Pulmonary artery endothelial cell (primary cell): ENCODE data around the gene NLE1. TPM values are rescaled to one million over a fixed set of nuclear protein-coding genes. Genes with fewer than 3 reads are reported as not detected.

Experiments used
- DNase-seq: peaks from one replicate; pipeline ENCODE4 v3.0.0-alpha.2; 2011; ENCODE audit warnings: low read depth, low spot score
- total RNA-seq: library from RNA; depleted of rRNA; stranded (reverse); fragments of >200 nt; gene quantifications from 2 replicates; pipeline ENCODE4 v1.2.3, GENCODE V29; 2014

The NLE1 gene
- total RNA-seq, 1 donor from 2014 or later = 25.9 TPM

DNA sequence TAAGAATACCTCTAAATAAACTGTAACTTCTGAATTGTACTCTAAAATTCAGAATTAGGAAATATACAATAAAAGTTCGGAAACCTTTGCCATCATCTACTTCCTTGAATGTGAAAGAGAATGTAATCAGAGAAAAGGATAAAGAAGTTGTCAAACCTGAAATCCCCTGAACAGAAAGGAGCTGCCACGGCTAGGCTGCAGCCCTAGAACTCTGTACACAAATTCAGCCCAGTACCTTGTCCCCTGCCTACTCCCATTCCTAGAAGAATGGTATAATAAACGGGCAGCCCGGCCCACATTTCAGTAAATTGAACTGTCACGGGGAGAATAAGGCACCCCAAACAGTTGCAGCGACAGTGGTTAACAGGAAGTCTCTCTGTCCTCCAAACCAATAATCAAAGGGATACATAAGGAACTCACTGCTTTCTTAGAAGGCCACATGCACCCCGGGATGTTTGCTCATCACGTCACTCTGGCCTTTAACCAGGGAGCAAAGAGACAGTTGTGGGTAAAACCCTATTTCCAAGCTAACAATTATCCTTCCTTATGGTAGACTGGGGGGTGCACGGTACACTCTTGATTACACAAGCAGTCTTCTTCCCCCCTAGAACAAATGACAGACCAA lies 54.3 kb downstream of the NLE1 start:
- DNase-seq = no peak

DNA sequence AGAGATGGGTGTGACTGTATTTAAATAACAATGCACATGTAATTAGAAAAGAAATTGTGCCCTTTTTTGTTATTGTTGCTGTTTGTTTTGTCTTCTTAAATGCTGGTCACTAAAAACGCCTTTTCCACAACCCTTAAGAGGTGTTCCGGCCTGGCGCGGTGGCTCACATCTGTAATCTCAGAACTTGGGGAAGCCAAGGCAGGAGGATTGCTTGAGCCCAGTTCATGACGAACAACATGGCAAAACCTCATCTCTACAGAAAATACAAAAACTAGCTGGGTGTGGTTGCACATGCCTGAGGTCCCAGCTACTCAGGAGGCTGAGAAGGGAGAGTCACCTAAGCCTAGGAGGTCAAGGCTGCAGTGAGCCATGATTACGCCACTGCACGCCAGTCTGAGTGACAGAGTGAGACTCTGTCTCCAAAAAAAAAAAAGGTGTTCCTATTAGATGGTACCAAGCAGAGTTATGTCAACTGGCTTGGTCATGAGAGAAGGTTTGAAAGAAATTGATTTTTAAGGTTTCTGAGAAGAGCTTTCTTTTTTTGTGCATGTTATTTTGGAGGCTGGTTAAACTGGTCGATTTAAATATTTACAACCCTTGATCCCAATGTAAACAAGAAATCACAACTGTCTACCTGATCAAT lies 55.1 kb downstream of the NLE1 start:
- DNase-seq = no peak

- DNase-seq = no peak
Observed at GRCh38 chr17:35086164-35086563, 55.9 kb downstream of the NLE1 start.

DNA sequence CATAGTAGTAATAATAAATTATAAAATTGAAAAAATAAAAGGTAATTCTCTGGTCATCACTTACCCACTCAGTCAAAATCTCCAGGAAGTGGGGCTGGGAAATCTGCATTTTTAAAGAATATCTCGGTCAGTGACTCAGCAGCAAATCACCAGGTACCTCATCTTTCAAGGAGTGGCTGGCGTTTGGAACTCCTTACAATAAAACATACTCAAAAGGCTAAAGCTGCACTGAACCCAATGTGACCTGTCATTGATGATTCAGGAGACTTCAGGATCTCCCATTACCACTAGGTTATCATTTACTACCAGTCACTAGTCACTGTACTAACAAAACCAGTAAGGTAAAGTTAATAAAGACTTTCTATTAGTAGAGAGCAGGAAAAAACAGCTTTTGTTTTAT lies 57.1 kb downstream of the NLE1 start:
- no peak for DNase-seq

DNA sequence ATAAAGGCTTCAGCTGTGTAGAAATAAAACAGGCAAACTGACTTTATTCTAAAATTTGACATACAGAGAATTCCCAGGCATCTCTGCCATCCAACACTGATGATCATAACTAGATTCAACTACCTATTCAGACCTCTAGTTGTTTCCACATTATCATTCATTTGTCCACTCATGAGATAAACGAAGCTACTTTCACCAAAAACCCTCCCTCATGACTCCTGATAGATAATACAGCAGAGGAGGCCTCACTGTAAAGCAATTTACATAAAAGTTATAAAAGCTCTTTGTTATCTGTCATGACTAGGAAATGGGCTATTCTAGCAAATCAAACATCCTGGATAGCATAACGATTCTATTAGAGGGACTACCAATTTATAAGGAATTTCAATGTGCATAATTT lies 59.0 kb downstream of the NLE1 start:
- no peak for DNase-seq

GRCh38 chr17:35082073-35082657 lies 59.9 kb downstream of the NLE1 start:
- DNase-seq = no peak

GRCh38 chr17:35081638-35082037 lies 60.5 kb downstream of the NLE1 start:
- no peak for DNase-seq

DNA sequence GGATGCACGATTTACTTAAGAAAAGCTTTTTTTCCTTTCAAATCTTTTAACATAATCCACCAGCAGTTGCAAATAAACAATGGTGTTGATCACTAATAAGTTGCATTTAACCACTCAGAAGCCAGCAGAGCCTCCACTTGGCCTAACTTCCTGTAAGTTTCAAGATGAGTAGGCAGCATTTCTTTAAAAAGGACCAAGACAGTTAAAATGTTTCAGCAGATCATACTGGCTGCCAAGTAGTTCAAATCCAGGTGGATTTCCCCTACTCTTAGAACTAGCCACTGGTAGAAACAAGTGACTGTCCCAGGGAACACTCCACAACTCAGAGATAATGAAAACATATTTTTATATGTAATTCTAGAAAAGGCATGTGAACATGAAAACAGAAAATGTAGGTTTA lies 61.6 kb downstream of the NLE1 start:
- DNase-seq = no peak

DNA sequence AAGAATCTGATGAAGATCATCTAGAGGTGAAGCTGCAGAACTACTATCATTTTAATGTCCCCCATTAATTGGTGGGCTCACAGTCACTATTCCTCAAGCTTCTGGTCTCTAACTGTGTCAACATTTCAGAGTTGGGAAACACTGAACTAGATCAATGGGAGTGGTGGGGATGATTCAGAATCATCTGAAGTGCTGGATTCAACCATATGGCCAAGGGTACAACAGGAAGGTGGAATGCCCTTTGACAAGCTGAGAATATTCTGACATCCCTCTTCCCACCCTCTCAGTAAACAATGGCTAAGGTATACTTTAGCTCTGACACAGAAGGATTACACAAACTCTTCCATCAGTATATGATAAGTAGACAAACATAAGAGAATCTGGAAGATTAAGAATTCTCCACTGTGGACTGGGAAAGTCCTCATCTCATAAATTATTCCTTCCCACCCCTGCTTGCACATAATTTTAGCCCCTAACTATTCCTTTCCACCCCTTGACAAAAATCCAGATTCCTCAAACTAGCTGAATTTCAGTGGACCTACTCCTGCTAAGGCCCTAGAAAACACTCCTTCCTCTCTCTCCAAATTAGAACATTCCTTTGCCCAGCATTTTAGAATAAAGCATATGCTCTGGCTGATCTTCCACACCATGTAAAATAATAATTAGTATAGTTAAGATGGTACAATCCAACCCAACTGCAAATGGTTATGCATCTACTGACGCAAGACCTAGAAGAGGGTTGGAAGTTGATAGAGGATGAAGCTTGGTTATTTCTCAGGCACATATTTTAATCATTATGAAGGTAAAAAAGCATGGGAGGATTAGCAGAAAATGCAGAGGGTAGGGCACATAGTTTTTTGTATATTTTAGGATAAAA lies 62.3 kb downstream of the NLE1 start:
- no peak for DNase-seq

Other genes with a start within 250 kb of the NLE1 start
- gene CCT6B, start 180.8 kb downstream of the NLE1 start, total RNA-seq = 0.11 and 0.59 TPM in 2 replicates
- gene ZNF830, start 180.8 kb downstream of the NLE1 start, total RNA-seq = 11.8 and 15.3 TPM in 2 replicates
- 31.5 and 35.9 TPM in 2 replicates for gene LIG3, start 161.8 kb downstream of the NLE1 start, total RNA-seq
- 7.8 and 8.6 TPM in 2 replicates for gene RFFL, start 78.6 kb downstream of the NLE1 start, total RNA-seq
- gene RAD51D, start 22.4 kb downstream of the NLE1 start, total RNA-seq = 12.6 and 13.9 TPM in 2 replicates
- gene FNDC8, start 20.7 kb downstream of the NLE1 start, total RNA-seq = not detected in 2 replicates
- not detected in 2 replicates for gene UNC45B, start 5.5 kb upstream of the NLE1 start, total RNA-seq
- gene SLC35G3, start 52.1 kb upstream of the NLE1 start, total RNA-seq = not detected in 2 replicates
- 33.0 and 40.6 TPM in 2 replicates for gene SLFN5, start 100.8 kb upstream of the NLE1 start, total RNA-seq
- 98.6 and 225 TPM in 2 replicates for gene SLFN11, start 231.3 kb upstream of the NLE1 start, total RNA-seq